ENCODE measurements around the gene ANKRD13A. TPM values are rescaled to one million over a fixed set of nuclear protein-coding genes. Genes with fewer than 3 reads are reported as not detected.

The ANKRD13A gene
- total and polyA plus RNA-seq, 2 donors from 2014 or later: 23.2 to 68.0 TPM

GRCh38 chr12:109953656-109954055 is 45.6 kb upstream of the ANKRD13A start:
- Histone ChIP-seq H3K27ac (ENCODE audit: low read depth in 2 of 2, low read length in 2 of 2) (no peak overlapping the region), H3K27me3 (ENCODE audit: control insufficient read depth, insufficient read depth, low read length) (no peaks in the 10 kb centered on the region), H3K36me3 (ENCODE audit: control insufficient read depth in 2 of 3, insufficient read depth in 3 of 3, low read length in 3 of 3) (peaks cover 8 to 15% (median 14%) of the 10 kb centered on the region in 3 donors), H3K4me3 (ENCODE audit: low read length in 3 of 3) (no peak overlapping the region), H3K9ac (ENCODE audit: low read length in 3 of 3) (no peak overlapping the region), H3K4me1 (ENCODE audit: control insufficient read depth in 2 of 3, insufficient read depth in 2 of 3, low read depth in 1 of 3, low read length in 3 of 3) (peaks cover 1 to 24% (median 19%) of the 10 kb centered on the region in 3 donors), H3K9me3 (ENCODE audit: control insufficient read depth in 2 of 3, insufficient read depth in 1 of 3, low read length in 3 of 3) (no peaks in the 10 kb centered on the region)
- FAIRE-seq (no peak), DNase-seq (no peak)
- intact Hi-C loops (cut with DNase I): no loop called here
- TF ChIP-seq, protein P1, sequence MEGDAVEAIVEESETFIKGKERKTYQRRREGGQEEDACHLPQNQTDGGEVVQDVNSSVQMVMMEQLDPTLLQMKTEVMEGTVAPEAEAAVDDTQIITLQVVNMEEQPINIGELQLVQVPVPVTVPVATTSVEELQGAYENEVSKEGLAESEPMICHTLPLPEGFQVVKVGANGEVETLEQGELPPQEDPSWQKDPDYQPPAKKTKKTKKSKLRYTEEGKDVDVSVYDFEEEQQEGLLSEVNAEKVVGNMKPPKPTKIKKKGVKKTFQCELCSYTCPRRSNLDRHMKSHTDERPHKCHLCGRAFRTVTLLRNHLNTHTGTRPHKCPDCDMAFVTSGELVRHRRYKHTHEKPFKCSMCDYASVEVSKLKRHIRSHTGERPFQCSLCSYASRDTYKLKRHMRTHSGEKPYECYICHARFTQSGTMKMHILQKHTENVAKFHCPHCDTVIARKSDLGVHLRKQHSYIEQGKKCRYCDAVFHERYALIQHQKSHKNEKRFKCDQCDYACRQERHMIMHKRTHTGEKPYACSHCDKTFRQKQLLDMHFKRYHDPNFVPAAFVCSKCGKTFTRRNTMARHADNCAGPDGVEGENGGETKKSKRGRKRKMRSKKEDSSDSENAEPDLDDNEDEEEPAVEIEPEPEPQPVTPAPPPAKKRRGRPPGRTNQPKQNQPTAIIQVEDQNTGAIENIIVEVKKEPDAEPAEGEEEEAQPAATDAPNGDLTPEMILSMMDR (IDR thresholded peaks at IDR 0.05; ENCODE audit: borderline replicate concordance, extremely low read depth, insufficient read depth): no peak

DNA sequence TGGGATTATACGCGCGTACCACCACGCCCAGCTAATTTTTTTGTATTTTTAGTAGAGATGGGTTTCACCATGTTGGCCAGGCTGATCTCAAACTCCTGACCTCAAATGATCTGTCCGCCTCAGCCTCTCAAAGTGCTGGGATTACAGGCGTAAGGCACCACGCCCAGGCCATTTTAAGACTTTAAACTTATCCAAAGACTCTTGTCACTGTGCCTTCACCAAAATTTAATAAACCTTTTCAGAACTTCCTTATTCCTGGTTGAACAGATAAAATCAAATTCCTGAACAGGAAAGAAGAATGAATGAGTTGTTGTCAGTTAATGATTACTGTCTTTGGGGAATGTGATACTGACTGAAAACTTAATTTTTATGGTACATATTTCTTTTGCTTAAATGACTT is 40.9 kb upstream of the ANKRD13A start:
- H3K4me1 ChIP-seq (ENCODE audit: control insufficient read depth in 2 of 3, insufficient read depth in 2 of 3, low read depth in 1 of 3, low read length in 3 of 3): no peaks in the 10 kb centered on the region
- H3K9me3 ChIP-seq (ENCODE audit: control insufficient read depth in 2 of 3, insufficient read depth in 1 of 3, low read length in 3 of 3): no peaks in the 10 kb centered on the region
- H3K27me3 ChIP-seq (ENCODE audit: control insufficient read depth, insufficient read depth, low read length): no peaks in the 10 kb centered on the region
- H3K27ac ChIP-seq (ENCODE audit: low read depth in 2 of 2, low read length in 2 of 2): no peak overlapping the region
- no peak overlapping the region for H3K9ac ChIP-seq (ENCODE audit: low read length in 3 of 3)
- TF ChIP-seq, protein P1 (IDR thresholded peaks at IDR 0.05; ENCODE audit: borderline replicate concordance, extremely low read depth, insufficient read depth): no peak
- intact Hi-C loops (cut with DNase I): no loop called here
- H3K36me3 ChIP-seq (ENCODE audit: control insufficient read depth in 2 of 3, insufficient read depth in 3 of 3, low read length in 3 of 3): peaks cover 0 to 21% (median 13%) of the 10 kb centered on the region in 3 donors
- DNase-seq (no peak), FAIRE-seq (no peak)
- H3K4me3 ChIP-seq (ENCODE audit: low read length in 3 of 3): no peak overlapping the region

DNA sequence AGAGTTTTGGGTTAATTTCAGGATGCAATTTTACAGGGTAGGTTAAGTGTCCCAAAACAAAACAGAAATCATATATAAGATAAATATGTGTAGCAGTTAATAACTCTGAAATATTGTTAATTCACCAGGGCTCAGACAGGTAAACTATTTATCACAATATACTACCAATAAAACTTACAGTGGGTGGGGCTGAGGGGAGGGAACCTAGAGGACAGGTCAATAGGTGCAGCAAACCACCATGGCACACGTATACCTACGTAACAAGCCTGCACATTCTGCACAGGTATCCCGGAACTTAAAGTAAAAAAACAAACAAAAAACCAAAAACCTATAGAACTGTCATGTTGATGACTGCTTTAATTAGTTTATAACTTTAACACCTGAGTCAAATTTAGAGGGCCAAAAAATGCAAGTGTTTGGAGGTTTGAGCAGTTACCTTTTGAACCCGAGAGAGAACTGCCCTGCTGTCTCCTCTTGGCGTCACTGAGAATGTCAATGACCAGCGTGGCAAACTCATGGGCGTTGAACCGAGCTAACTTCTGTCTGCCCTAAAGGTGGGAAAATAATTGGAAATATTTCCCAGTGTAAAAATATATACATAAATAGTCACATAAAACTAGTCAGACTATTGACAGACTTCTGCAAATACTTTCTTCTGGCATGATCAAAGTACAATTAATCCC is 39.7 kb upstream of the ANKRD13A start:
- FAIRE-seq (no peak), DNase-seq (no peak)
- no peaks in the 10 kb centered on the region for H3K4me1 ChIP-seq (ENCODE audit: control insufficient read depth in 2 of 3, insufficient read depth in 2 of 3, low read depth in 1 of 3, low read length in 3 of 3)
- intact Hi-C loops (cut with DNase I): no loop called here
- TF ChIP-seq, protein P1 (IDR thresholded peaks at IDR 0.05; ENCODE audit: borderline replicate concordance, extremely low read depth, insufficient read depth): no peak
- peaks cover 0 to 26% (median 13%) of the 10 kb centered on the region in 3 donors for H3K36me3 ChIP-seq (ENCODE audit: control insufficient read depth in 2 of 3, insufficient read depth in 3 of 3, low read length in 3 of 3)
- no peak overlapping the region for H3K27ac ChIP-seq (ENCODE audit: low read depth in 2 of 2, low read length in 2 of 2)
- no peak overlapping the region for H3K9ac ChIP-seq (ENCODE audit: low read length in 3 of 3)
- no peaks in the 10 kb centered on the region for H3K9me3 ChIP-seq (ENCODE audit: control insufficient read depth in 2 of 3, insufficient read depth in 1 of 3, low read length in 3 of 3)
- no peaks in the 10 kb centered on the region for H3K27me3 ChIP-seq (ENCODE audit: control insufficient read depth, insufficient read depth, low read length)
- no peak overlapping the region for H3K4me3 ChIP-seq (ENCODE audit: low read length in 3 of 3)
